NCI-H2107 (cell line): ENCODE data around the gene SMC4.
A peak's percentile ranks its signal among the peaks of the same experiment; 100 is the strongest.
"Not testable (repeated sequence)": the region's sequence is repeated elsewhere in the genome, so short reads cannot be mapped to it uniquely, and the experiment has no call there.

Source experiments
- DNase-seq: peaks from one replicate; lab custom pipeline; 2025; lab: John Stamatoyannopoulos, UW

Gene SMC4

GRCh38 chr3:160446522-160447056, 47.1 kb downstream of the SMC4 start:
- no peak for DNase-seq

DNA sequence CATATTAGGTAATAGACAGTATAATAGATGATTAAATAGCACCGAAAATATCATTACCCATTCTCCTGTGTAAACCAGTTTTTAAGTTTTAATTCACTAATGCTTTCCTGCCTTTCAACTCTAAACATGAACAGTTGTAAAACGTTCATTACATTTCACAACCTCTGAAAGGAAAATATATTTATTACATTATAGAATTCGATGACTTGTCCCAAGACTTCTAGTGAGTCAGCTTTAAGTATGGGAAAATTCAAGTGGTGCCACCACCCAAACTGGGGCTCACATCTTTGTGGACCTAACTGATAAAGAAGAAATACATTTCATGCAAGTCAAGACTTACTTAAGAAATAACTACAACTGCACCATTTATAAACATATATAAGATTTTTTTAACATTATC, 48.1 kb downstream of the SMC4 start:
- DNase-seq: no peak

- no peak for DNase-seq
Measured at GRCh38 chr3:160448845-160449635, 49.6 kb downstream of the SMC4 start.

GRCh38 chr3:160449636-160450598, 50.5 kb downstream of the SMC4 start, which contains the start of gene TRIM59:
Gene TRIM59, minus strand, starts transcription at chr3:160449786. Its CDS starts 10,603 bp downstream, at chr3:160439183.
- peak; percentile 60 for DNase-seq

- no peak for DNase-seq
Measured at GRCh38 chr3:160450846-160451245, 51.4 kb downstream of the SMC4 start.

GRCh38 chr3:160451602-160452001, 52.2 kb downstream of the SMC4 start:
- no peak for DNase-seq

DNA sequence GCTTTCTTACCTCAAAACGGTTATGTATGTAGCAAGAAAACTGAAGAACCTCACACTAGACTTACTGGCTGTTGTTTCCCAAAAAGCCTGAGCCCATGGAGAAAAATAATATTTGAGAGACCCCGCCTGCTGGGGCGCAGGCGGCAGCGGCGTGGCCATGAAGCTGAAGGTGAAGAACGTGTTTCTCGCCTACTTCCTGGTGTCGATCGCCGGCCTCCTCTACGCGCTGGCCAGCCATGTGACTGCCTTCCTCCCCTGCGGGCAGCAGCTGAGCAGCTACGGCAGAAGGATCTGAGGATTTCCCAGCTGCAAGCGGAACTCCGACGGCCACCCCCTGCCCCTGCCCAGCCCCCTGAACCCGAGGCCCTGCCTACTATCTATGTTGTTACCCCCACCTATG, 52.8 kb downstream of the SMC4 start:
- DNase-seq: not testable (repeated sequence)

DNA sequence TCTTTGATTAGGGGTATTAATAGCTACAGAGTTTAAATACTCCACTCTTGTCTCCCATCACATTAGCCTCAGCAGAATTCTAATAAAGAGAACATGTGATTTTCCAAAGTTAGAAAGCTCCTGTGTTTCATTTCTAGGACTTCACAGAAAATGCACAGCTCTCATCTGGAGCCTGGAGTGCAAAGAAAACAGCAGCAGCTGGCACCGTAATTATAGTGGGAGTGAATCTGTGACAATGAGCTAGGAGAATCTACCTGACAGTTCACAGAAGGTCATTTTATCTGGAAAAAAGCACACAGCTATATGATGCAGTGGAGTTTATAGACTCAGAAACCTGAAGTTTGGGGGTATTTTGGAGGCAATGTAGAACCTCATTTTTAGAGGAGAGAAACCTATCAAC, 55.5 kb downstream of the SMC4 start:
- no peak for DNase-seq

DNA sequence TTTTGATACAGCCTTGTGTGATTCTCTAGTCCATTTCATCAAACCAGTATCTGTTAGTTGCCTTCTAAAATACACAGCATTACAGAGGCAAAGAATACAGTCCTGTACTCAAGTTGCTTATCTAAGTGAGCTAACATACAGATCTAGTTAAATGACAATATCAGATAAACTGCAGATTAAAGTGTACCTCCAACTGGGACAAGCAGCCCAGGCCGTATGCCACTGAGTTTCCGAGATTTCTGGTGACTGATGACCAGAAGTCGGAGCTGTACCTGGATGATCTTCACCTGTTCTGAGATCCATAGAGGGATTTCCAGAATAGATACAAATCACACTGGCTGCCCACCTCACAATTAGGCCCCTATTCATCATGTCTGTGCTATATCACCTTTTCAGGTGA, 56.4 kb downstream of the SMC4 start:
- no peak for DNase-seq

DNA sequence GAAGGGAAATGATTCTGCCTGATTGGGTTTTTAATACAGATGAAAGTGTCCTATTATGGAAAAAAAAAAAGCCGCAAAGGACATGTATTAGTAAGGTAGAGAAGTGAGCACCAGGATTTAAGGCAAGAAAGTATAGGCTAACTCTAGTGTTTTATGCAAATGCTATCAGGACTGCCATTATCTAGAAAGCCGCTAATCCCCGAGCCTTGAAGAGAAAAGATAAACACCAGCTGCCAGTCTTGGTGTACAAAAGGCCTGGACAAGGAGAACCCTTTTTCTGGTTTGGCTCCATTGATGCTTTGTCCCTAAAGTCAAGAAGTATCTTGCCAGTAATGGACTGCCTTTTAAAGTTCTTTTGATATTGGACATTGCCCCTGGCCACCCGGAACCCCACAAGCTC, 58.7 kb downstream of the SMC4 start:
- DNase-seq: no peak

DNA sequence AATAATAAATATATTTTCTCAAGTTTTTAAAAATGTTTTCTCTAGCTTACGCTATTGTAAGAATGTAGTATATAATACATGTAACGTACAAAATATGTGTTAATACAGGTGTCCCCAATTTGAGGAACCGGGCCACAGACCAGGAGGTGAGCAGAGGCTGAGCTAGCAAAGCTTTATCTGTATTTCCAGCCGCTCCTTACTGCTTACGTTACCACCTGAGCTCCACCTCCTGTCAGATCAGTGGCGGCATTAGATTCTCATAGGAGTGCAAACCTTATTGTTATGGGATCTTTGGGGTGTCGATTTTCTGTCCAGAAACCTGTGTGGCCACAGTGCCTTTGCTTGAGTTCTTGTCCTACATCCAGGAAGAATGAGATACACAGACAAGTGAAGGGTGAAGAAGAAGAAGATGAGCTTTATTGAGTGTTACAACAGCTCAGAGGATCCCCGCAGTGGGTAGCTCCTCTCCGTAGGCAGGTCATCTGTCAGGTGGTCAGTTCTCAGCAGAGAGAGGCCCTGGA, 60.1 kb downstream of the SMC4 start:
- DNase-seq: no peak

DNA sequence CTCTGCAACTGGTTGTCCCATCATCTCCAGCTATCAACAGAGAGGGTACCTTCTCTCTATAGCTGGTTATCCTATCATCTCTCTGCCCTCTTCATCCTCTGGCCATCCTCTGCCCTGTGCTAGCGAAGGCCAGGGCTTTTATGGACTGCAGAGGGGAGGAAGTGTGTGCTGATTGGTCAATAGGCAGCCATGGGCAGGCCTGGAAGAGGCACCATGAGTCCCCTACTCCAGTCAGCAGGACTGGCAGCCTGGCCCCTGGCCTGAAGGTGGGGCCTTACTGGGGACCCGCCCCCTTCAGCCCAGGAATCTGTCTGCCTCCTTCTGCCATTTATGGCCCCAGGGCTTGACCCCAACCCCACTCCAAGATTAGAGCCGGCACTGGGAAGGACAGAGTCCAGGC, 60.6 kb downstream of the SMC4 start:
- no peak for DNase-seq

GRCh38 chr3:160464321-160464720, 64.9 kb downstream of the SMC4 start:
- no peak for DNase-seq

GRCh38 chr3:160464971-160465370, 65.5 kb downstream of the SMC4 start:
- no peak for DNase-seq

GRCh38 chr3:160470181-160470580, 70.7 kb downstream of the SMC4 start:
- DNase-seq: no peak

DNA sequence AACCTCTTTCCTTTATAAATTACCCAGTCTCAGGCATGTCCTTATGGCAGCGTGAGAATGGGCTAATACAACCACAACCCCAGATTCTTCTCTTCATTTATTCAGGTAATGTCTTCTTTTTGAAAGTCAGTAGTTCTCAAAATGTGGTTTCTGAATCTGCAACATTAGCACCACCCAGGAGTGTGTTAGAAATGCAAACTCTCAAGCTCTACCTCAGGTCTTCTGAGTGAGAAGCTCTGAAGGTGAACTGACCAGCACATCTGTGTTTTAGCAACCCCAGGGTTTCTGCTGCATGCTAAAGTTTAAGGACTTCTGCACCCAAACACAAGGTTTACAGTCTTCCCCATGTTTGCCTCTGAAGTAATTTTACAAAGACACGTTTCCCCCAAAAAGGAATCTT, 72.4 kb downstream of the SMC4 start:
- DNase-seq: no peak

- no peak for DNase-seq
Measured at GRCh38 chr3:160472344-160472743, 72.9 kb downstream of the SMC4 start.

- no peak for DNase-seq
Measured at GRCh38 chr3:160473221-160473620, 73.8 kb downstream of the SMC4 start.

DNA sequence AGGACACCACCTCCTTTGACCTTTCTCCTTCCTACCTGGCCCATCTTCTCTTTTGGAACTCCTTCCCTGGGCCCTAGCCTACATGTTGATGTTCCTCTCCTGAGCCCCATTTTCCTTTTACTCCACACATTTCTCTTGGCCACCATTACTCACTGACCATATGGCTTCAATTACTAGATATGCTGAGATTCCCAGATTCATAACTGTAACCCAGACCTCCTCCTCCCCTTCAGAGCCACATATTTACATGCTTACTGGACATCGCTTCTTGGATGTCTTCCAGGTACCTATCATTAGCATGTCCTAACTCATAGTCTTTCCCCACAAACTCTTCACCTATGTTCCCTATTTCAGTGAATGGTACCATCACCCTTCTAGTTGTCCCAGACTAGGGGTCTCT, 74.5 kb downstream of the SMC4 start:
- no peak for DNase-seq

DNA sequence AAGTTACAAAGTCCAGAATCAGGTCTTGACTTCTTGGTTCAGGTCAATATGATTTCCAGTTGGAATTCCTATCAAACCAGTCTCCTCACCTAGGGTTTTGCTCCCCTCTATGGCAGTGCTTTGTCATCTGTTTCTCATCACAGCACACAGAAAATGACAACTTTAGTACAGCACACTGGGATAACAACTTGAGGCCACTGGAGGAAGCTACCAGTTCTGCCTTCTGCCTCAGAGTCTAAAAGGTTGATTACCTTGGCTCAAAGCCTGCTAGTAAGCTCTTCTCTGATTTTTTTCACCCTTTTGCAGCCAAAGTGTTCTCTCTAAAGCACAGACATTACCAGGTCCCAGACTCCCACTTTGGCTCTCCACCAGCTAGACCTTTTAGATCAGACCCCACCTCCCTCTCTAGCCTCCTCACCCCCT, 75.0 kb downstream of the SMC4 start:
- no peak for DNase-seq

GRCh38 chr3:160475153-160475552, 75.7 kb downstream of the SMC4 start:
- no peak for DNase-seq

GRCh38 chr3:160475884-160476283, 76.4 kb downstream of the SMC4 start:
- DNase-seq: no peak
